GM21515 (cell line): ENCODE results near the gene COA1.
"Not testable (repeated sequence)": the region's sequence is repeated elsewhere in the genome, so short reads cannot be mapped to it uniquely, and the experiment has no call there.

Source experiments
- ATAC-seq: cut with Tn5 transposase; IDR thresholded peaks from one replicate; pipeline ENCODE4 v1.9.1; 2021; ENCODE audit not compliant: unreplicated experiment

The COA1 gene

GRCh38 chr7:43729214-43729923 is at the start of gene COA1:
Gene COA1, minus strand, starts transcription at chr7:43729523. Its CDS starts 80,909 bp downstream, at chr7:43648614.
- peak; percentile 82 for ATAC-seq

- ATAC-seq: not testable (repeated sequence)
These were observed 49.1 kb upstream of the COA1 start for GRCh38 chr7:43778293-43779044.

GRCh38 chr7:43775255-43775654 is 45.9 kb upstream of the COA1 start:
- not testable (repeated sequence) for ATAC-seq

GRCh38 chr7:43773268-43773667 is 43.9 kb upstream of the COA1 start:
- not testable (repeated sequence) for ATAC-seq

GRCh38 chr7:43771573-43771972 is 42.2 kb upstream of the COA1 start:
- ATAC-seq: no peak

- ATAC-seq: no peak
These were observed 41.8 kb upstream of the COA1 start for GRCh38 chr7:43771128-43771527.

- no peak for ATAC-seq
These were observed 40.6 kb upstream of the COA1 start for GRCh38 chr7:43769791-43770465.

- ATAC-seq: no peak
These were observed 40.0 kb upstream of the COA1 start for GRCh38 chr7:43769281-43769680.

- ATAC-seq: no peak
These were observed 39.6 kb upstream of the COA1 start for GRCh38 chr7:43768887-43769272.

GRCh38 chr7:43768201-43768886 is 39.0 kb upstream of the COA1 start:
- ATAC-seq: no peak

- ATAC-seq: no peak
These were observed 38.0 kb upstream of the COA1 start for GRCh38 chr7:43767311-43767710.

GRCh38 chr7:43766564-43766963 is 37.2 kb upstream of the COA1 start:
- ATAC-seq: no peak

GRCh38 chr7:43764807-43765491 is 35.6 kb upstream of the COA1 start:
- no peak for ATAC-seq

GRCh38 chr7:43764039-43764761 is 34.9 kb upstream of the COA1 start:
- ATAC-seq: no peak

- ATAC-seq: no peak
These were observed 33.9 kb upstream of the COA1 start for GRCh38 chr7:43763183-43763582.

GRCh38 chr7:43761938-43762692 is 32.8 kb upstream of the COA1 start:
- no peak for ATAC-seq

- no peak for ATAC-seq
These were observed 32.1 kb upstream of the COA1 start for GRCh38 chr7:43761382-43761781.

GRCh38 chr7:43760861-43761260 is 31.5 kb upstream of the COA1 start:
- ATAC-seq: no peak
